ENCODE results near the gene SEMA4B.

The SEMA4B gene

DNA sequence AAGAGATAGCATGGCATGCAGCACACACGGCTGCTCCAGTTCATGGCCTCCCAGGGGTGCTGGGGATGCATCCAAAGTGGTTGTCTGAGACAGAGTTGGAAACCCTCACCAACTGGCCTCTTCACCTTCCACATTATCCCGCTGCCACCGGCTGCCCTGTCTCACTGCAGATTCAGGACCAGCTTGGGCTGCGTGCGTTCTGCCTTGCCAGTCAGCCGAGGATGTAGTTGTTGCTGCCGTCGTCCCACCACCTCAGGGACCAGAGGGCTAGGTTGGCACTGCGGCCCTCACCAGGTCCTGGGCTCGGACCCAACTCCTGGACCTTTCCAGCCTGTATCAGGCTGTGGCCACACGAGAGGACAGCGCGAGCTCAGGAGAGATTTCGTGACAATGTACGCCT, 27.8 kb downstream of the SEMA4B start:
- TF ChIP-seq, protein P1, sequence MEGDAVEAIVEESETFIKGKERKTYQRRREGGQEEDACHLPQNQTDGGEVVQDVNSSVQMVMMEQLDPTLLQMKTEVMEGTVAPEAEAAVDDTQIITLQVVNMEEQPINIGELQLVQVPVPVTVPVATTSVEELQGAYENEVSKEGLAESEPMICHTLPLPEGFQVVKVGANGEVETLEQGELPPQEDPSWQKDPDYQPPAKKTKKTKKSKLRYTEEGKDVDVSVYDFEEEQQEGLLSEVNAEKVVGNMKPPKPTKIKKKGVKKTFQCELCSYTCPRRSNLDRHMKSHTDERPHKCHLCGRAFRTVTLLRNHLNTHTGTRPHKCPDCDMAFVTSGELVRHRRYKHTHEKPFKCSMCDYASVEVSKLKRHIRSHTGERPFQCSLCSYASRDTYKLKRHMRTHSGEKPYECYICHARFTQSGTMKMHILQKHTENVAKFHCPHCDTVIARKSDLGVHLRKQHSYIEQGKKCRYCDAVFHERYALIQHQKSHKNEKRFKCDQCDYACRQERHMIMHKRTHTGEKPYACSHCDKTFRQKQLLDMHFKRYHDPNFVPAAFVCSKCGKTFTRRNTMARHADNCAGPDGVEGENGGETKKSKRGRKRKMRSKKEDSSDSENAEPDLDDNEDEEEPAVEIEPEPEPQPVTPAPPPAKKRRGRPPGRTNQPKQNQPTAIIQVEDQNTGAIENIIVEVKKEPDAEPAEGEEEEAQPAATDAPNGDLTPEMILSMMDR (IDR thresholded peaks at IDR 0.05; ENCODE audit: low read depth, low read length): no peak
- no peaks in the 10 kb centered on the region for H3K27me3 ChIP-seq (ENCODE audit: insufficient read depth, low read depth, severe bottlenecking)
- H3K4me3 ChIP-seq (ENCODE audit: low read depth, low read length): no peak overlapping the region
- peaks cover 73% of the 10 kb centered on the region for H3K36me3 ChIP-seq
- no peak overlapping the region for H3K27ac ChIP-seq
- DNase-seq: no peak
- no peaks in the 10 kb centered on the region for H3K9me3 ChIP-seq (ENCODE audit: severe bottlenecking)

DNA sequence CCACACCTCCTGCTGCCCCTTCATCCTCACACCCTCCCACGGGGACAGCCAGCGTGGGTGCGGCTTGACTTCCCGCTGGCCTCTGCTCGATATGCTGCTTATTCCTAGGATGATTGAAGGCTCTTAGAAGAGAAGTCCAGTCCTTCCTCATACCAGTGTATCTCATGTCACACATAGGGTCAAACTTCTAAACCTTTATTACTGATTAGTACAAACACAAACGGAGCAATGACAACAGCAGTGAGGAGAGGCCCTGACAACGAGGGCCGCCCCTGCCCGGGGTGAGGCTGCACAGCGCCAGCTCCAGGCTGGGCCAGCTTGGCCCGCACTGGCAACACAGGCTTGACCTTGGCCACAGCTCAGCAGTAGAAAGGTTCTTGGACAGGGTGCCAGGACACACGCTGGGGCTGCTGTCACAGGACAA, 29.0 kb downstream of the SEMA4B start:
- peaks cover 62% of the 10 kb centered on the region for H3K36me3 ChIP-seq
- no peak overlapping the region for H3K4me3 ChIP-seq (ENCODE audit: low read depth, low read length)
- H3K27ac ChIP-seq: no peak overlapping the region; the same call in 1 of the 2 replicates

DNA sequence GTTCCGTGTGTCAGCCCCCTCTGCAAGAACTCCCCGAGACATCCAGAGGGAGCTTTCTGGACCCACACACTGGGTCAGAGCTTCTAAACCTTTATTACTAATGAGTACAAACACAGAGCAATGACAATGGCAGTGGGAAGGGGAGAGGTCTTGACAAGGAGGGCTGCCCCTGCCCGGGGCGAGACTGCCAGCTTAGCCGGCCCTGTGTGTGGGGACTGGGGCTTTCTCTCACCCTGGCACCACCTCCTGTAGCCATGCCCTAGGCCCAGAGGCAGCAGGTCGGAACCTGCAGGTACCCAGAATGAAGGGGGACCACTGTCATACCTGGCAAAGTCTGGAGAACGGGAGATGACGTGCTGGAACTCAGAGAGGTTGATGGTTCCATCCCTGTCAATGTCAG, 29.5 kb downstream of the SEMA4B start:
- TF ChIP-seq, protein P1 (IDR thresholded peaks at IDR 0.05; ENCODE audit: low read depth, low read length): no peak
- Histone ChIP-seq H3K9me3 (ENCODE audit: severe bottlenecking) (no peaks in the 10 kb centered on the region), H3K27me3 (ENCODE audit: insufficient read depth, low read depth, severe bottlenecking) (no peaks in the 10 kb centered on the region), H3K4me3 (ENCODE audit: low read depth, low read length) (no peak overlapping the region), H3K36me3 (peaks cover 56% of the 10 kb centered on the region), H3K27ac (no peak overlapping the region; the same call in 1 of the 2 replicates)
- DNase-seq: no peak

More for the DNA sequence above, 29.0 kb downstream of the SEMA4B start:
- TF ChIP-seq, protein P1 (IDR thresholded peaks at IDR 0.05; ENCODE audit: low read depth, low read length): no peak
- no peak for DNase-seq
- Histone ChIP-seq H3K9me3 (ENCODE audit: severe bottlenecking) (no peaks in the 10 kb centered on the region), H3K27me3 (ENCODE audit: insufficient read depth, low read depth, severe bottlenecking) (no peaks in the 10 kb centered on the region)

DNA sequence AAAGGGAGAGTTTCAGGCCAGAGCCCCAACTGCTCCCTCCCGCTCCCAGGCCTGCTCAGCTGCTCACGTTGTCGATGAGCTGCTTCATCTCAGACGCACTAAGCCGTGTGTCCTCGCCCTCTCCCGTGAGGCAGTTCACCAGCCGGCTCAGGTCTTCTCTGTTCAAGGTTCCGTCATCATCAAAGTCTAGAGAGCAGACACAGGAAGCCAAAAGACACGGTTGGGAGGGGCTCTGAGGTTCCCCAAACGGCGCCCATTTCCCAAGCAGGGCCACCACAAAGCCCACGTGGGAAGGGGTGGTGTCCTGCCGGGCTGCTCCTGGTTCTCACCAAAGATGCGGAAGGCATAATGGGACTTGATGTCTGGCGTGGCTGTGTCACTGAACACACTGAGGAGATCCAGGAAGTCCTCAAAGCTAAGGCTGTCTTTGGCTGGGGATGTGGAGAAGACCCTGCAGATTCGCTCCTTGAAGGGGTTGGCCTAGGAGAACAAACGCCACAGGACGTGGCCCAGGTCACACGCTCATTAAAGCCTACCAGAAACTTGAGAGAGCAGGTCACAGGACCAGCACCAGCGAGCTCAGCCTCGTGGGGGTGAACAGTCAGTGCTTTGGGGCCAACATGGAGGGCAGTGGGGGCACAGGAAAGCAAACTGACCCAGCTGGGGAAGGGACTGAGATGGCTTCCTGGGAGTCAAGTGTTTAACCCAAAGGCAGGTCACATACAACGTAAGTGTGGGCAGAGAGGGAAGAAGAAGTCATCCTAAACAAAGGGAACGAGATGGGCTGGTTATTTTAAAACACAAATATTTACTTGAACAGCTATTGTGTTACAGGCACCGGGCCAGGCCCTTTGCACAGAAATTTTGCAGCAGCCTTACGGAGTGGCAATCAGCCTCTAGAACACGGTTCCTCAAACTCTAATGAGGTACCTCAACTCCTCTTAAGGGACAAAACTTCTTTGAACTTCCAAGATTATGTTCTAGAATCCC, 30.2 kb downstream of the SEMA4B start:
- TF ChIP-seq, protein P1 (IDR thresholded peaks at IDR 0.05; ENCODE audit: low read depth, low read length): no peak
- no peak for DNase-seq
- peaks cover 52% of the 10 kb centered on the region for H3K36me3 ChIP-seq
- no peaks in the 10 kb centered on the region for H3K9me3 ChIP-seq (ENCODE audit: severe bottlenecking)
- H3K27me3 ChIP-seq (ENCODE audit: insufficient read depth, low read depth, severe bottlenecking): no peaks in the 10 kb centered on the region
- H3K4me3 ChIP-seq (ENCODE audit: low read depth, low read length): no peak overlapping the region
- no peak overlapping the region for H3K27ac ChIP-seq

DNA sequence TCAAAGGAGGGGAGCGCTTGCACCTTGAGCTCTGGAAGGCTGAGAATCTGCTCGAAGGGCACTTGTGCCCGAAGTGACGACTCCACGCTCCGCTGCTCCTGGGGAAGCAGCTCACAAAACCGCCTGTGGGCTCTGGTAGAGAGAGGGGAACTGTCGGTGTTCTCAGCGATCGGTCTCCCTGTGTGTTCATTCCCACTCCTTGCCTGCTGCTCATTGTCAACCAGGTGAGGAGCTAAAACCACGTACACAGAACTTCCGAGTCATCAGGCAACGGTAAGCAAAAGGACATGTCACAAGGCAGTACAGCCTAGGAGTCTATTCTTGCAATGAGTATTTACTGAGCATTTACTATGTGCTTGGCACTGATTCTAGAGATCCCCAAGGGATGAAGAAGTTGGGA, 31.1 kb downstream of the SEMA4B start:
- H3K27me3 ChIP-seq (ENCODE audit: insufficient read depth, low read depth, severe bottlenecking): no peaks in the 10 kb centered on the region
- peaks cover 44% of the 10 kb centered on the region for H3K36me3 ChIP-seq
- TF ChIP-seq, protein P1 (IDR thresholded peaks at IDR 0.05; ENCODE audit: low read depth, low read length): no peak
- no peak for DNase-seq
- no peak overlapping the region for H3K4me3 ChIP-seq (ENCODE audit: low read depth, low read length)
- no peaks in the 10 kb centered on the region for H3K9me3 ChIP-seq (ENCODE audit: severe bottlenecking)
- H3K27ac ChIP-seq: no peak overlapping the region
